Ishikawa (cell line): ENCODE results near the gene NOL12.

Experiments used
- CEBPB ChIP-seq: IDR thresholded peaks from 2 replicates; pipeline ENCODE4 v1.6.1; 2012
- CREB1 ChIP-seq: IDR thresholded peaks from 2 replicates; pipeline ENCODE4 v1.6.1; 2012; ENCODE audit warnings: low read depth
- EGR1 ChIP-seq: IDR thresholded peaks from 2 replicates; pipeline ENCODE4 v1.6.1; 2012
- EP300 ChIP-seq: IDR thresholded peaks from 2 replicates; pipeline ENCODE4 v1.6.1; 2012; ENCODE audit warnings: borderline replicate concordance
- FOXM1 ChIP-seq: IDR thresholded peaks from 2 replicates; pipeline ENCODE4 v1.6.1; 2012; ENCODE audit warnings: low read depth, borderline replicate concordance
- MAX ChIP-seq: IDR thresholded peaks from 2 replicates; pipeline ENCODE4 v1.6.1; 2012
- NFIC ChIP-seq: IDR thresholded peaks from 2 replicates; pipeline ENCODE4 v1.6.1; 2012
- RAD21 ChIP-seq: IDR thresholded peaks from 2 replicates; pipeline ENCODE4 v1.6.1; 2012; ENCODE audit warnings: low read depth
- REST ChIP-seq: IDR thresholded peaks from 2 replicates; pipeline ENCODE4 v1.6.1; 2012; ENCODE audit warnings: low read depth, mild to moderate bottlenecking
- TAF1 ChIP-seq: IDR thresholded peaks from 2 replicates; pipeline ENCODE4 v1.6.1; 2012; ENCODE audit warnings: low read depth, mild to moderate bottlenecking
- TCF12 ChIP-seq: IDR thresholded peaks from 2 replicates; pipeline ENCODE4 v1.6.1; 2012; ENCODE audit warnings: low read depth
- TEAD4 ChIP-seq: IDR thresholded peaks from 2 replicates; pipeline ENCODE4 v1.6.1; 2012
- USF1 ChIP-seq: IDR thresholded peaks from 2 replicates; pipeline ENCODE4 v1.6.1; 2012
- YY1 ChIP-seq: IDR thresholded peaks from 2 replicates; pipeline ENCODE4 v1.6.1; 2012; ENCODE audit warnings: low read depth
- ZBTB7A ChIP-seq: IDR thresholded peaks from 2 replicates; pipeline ENCODE4 v1.6.1; 2012; ENCODE audit warnings: low read depth

The NOL12 gene

GRCh38 chr22:37659066-37659896 lies 26.9 kb upstream of the NOL12 start:
- no peak for TF ChIP-seq YY1
- TF ChIP-seq MAX, result peak; percentile 32; the same call in 1 of the 2 replicates

- no peak for TF ChIP-seq REST
- TF ChIP-seq EP300, result no peak
- TF ChIP-seq YY1, result no peak
- TF ChIP-seq CEBPB, result no peak
- no peak for TF ChIP-seq TAF1
- no peak for TF ChIP-seq USF1
- no peak for TF ChIP-seq CREB1
Observed at GRCh38 chr22:37659897-37660708, 26.0 kb upstream of the NOL12 start.

GRCh38 chr22:37660709-37661045 lies 25.5 kb upstream of the NOL12 start:
- TF ChIP-seq NFIC, result no peak
- no peak for TF ChIP-seq FOXM1
- no peak for TF ChIP-seq MAX
- no peak for TF ChIP-seq CEBPB
- no peak for TF ChIP-seq RAD21
- TF ChIP-seq TEAD4, result no peak
- TF ChIP-seq YY1, result no peak
- TF ChIP-seq REST, result no peak
- no peak for TF ChIP-seq ZBTB7A
- no peak for TF ChIP-seq EGR1
- no peak for TF ChIP-seq USF1
- TF ChIP-seq EP300, result no peak
- TF ChIP-seq TAF1, result no peak
- no peak for TF ChIP-seq CREB1
- no peak for TF ChIP-seq TCF12

- TF ChIP-seq NFIC (no peak), CEBPB (no peak), FOXM1 (no peak), RAD21 (peak; percentile 26; the same call in 1 of the 2 replicates), TAF1 (no peak), ZBTB7A (no peak), EP300 (no peak), EGR1 (no peak)
Observed at GRCh38 chr22:37661160-37661924, 24.8 kb upstream of the NOL12 start.

GRCh38 chr22:37662039-37662438 lies 24.1 kb upstream of the NOL12 start:
- no peak for TF ChIP-seq FOXM1
- no peak for TF ChIP-seq EP300
- TF ChIP-seq YY1, result no peak
- TF ChIP-seq RAD21, result no peak
- no peak for TF ChIP-seq TEAD4
- TF ChIP-seq USF1, result no peak
- TF ChIP-seq EGR1, result no peak
- TF ChIP-seq REST, result no peak
- no peak for TF ChIP-seq TAF1
- no peak for TF ChIP-seq MAX
- TF ChIP-seq CREB1, result no peak
- TF ChIP-seq CEBPB, result no peak
- TF ChIP-seq TCF12, result no peak
- TF ChIP-seq NFIC, result no peak
- no peak for TF ChIP-seq ZBTB7A
